Femur (tissue), 1 donor: Measurements from ENCODE around the gene KLRC2.
"Not testable (repeated sequence)": the region's sequence is repeated elsewhere in the genome, so short reads cannot be mapped to it uniquely, and the experiment has no call there.

ENCODE experiments used
- DNase-seq: peaks from one replicate; pipeline ENCODE4 v3.0.0-alpha.2; 2017

The KLRC2 gene

GRCh38 chr12:10404798-10405197 lies 31.0 kb downstream of the KLRC2 start:
- no peak for DNase-seq

GRCh38 chr12:10400829-10401228 lies 35.0 kb downstream of the KLRC2 start:
- no peak for DNase-seq

DNA sequence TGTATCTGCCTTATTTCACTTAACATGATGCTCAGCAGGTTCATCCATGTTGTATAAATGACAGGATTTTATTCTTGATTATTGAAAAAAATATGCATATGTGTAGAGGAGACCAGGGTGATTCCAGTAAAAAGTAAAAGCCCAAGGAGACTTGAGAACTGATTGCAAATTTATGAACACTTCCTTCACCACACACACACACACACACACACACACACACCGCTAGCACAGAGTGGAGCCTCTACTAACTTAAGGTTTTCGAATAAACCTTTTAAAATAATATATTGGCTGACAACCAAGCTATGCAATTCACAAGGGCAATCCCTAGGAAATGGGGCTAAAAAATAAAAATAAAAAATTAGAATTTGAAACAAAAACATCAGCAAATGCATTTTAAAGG lies 37.6 kb downstream of the KLRC2 start:
- DNase-seq = no peak

DNA sequence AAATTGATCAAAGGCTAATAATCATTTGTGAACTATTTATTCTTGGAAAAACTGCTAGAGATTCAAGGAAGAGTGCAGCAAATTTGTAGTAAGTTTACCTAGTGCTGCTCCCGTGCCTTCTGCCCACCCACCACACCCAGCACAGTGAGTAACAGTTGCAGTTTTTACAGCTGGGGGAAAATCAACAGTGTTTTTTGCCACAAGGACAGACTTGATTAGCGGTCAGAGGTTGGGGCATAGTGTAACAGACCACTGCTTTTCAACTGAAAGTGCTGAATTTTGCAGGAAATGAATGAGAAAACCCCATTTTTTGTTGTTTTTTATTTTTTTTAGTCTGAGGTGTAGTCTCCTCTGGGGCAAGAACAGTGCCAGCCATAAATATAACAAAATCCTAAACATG lies 38.5 kb downstream of the KLRC2 start:
- no peak for DNase-seq

GRCh38 chr12:10396176-10396575 lies 39.6 kb downstream of the KLRC2 start:
- not testable (repeated sequence) for DNase-seq

GRCh38 chr12:10395390-10395998 lies 40.3 kb downstream of the KLRC2 start:
- DNase-seq = peak; percentile 45

GRCh38 chr12:10394531-10395152 lies 41.2 kb downstream of the KLRC2 start:
- DNase-seq = not testable (repeated sequence)

DNA sequence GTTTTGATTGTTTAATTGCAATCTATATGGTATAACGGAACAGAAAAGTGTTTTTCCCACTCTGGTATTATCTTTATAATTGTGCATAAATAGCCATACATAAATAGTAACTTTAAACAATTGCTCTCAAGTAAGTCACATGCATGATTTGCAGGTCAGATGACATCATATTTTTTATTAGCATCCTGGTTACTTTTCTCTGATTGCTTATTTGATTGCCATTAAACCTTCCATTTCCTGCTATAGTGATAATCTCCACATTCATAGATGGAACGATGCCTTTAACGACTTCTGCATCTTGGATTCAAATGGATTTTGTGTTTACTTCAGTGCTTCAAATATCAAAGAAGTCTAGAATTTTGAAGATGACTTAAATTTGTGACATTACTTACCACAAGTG lies 42.5 kb downstream of the KLRC2 start:
- no peak for DNase-seq

DNA sequence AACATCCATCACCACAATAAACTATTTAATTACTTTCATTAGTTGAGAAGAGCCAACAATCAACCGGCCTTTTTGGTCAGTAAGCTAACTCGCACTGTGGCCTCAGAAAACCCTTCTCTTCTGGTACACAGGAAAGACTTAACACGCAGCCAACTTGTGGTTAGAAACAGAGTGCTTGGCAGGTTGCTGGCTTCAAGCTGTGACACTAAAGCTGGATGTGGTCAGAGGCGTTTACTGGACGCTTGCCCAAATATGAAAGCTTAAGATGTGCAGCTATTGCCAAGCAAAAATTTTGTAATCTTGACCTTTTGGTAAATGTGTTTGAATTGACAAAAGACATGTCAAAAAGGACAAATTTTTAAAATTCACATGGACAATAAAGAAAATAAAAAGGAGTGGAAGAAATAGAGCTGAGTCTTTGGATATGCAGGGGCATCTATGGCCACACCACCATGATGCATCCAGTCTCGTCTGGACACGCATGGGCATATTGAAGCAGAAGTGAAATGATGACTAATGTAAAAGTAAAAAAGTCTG lies 43.3 kb downstream of the KLRC2 start:
- DNase-seq = peak; percentile 45

GRCh38 chr12:10390991-10391390 lies 44.8 kb downstream of the KLRC2 start:
- not testable (repeated sequence) for DNase-seq

DNA sequence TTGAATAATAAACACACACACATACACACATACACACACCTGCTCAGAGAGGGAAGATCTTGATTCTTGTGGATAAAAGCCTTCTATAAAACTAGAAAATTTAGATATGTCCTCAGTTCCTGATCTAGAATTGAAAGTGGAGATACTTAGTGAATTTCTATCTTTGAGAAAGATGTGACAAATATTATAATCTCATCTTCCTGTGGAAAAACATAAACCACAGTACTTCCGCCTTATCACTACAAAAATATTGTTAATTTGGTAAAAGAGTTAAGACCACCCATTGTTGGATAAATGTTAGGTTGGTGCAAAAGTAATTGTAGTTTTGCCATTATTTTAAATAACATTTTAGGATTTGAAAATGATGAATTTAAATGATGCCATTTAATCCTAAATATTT lies 45.9 kb downstream of the KLRC2 start, which contains the start of gene KLRK1:
TSS of gene KLRK1 (minus strand) at position 138 of the 400 bp plus-strand sequence. CDS start 1,231 bp downstream, outside the sequence.
- DNase-seq = no peak

GRCh38 chr12:10388624-10389413 lies 47.0 kb downstream of the KLRC2 start:
- DNase-seq = no peak

DNA sequence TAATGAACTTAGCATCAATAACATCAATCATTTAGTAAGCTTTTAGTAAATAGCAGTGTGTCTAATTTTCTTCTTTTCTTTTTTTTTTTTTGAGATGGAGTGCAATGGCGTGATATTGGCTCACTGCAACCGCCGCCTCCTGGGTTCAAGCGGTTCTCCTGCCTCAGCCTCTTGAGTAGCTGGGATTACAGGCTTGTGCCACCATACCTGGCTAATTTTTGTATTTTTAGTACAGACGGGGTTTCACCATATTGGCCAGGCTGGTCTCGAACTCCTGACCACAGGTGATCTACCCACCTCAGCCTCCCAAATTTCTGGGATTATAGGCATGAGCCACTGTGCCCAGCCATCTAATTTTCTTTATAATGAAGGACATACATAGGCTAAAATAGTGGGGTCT lies 48.3 kb downstream of the KLRC2 start:
- not testable (repeated sequence) for DNase-seq

DNA sequence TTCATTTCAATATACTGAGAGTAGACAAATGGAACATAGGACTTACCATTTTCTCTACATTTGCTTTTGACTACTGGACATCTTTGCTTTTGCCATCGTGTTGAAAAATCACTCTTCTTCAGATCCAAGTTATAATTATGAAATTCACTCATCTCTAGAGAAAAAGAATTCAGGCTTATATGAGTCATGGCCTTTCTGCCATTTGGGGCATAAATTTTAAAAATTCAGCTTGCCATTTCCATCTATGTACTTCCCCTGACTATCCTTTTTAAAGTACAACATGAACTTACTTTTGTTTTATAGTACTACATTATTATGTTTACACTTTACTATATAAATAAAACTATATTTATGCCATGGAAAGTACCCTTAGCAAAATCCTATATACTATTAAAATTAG lies 49.0 kb downstream of the KLRC2 start:
- DNase-seq = no peak

DNA sequence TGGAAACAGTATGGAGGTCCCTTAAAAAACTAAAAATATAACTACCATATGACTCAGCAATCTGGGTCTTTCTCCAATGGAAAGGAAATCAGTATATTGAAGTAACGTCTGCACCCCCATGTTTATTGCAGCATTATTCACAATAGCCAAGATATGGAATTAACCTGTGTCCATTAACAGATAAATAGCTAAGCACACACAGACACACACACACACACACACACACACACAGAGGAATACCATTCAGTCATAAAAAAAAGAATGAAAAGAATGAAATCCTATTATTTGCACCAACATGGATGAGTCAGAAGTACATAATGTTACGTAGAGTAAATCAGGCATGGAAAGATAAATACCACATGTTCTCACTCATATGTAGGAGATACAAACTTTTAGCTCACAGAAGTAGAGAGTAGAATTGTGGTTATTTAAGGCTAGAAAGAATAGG lies 50.6 kb downstream of the KLRC2 start:
- no peak for DNase-seq

DNA sequence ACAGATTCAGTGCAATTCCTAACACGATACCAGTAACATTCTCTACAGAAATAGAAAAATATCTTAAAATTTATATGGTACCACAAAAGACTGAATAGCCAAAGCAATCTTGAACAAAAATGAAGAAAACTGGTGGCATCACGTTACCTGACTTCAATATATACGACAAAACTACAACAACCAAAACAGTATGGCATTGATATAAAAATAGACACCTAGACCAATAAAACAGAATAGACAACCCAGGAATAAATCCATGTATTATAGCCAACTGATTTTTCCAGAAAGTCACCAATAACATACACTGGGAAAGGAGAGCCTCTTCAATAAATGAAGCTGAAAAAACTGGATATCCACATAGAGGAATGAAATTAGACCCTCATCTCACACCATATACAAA lies 51.6 kb downstream of the KLRC2 start:
- no peak for DNase-seq

GRCh38 chr12:10381928-10382628 lies 53.7 kb downstream of the KLRC2 start:
- DNase-seq = no peak
